Kidney (tissue), 14 donors: ENCODE data around the gene COL21A1. TPM values are rescaled to one million over a fixed set of nuclear protein-coding genes. Genes with fewer than 3 reads are reported as not detected.

Experiments used
- DNase-seq, 5 donors: peaks; one replicate each; pipeline ENCODE4 v3.0.0-alpha.2; 2013 to 2020
- FAIRE-seq: peaks from 2 replicates; lab custom pipeline; 2012; peaks lifted over from hg19 to GRCh38; lab: Jason Lieb, UNC
- H3K27ac ChIP-seq, 2 donors: one replicate each; pipeline ENCODE4 v1.7.0; 2013; ENCODE audit warnings: low read depth in 2 of 2, low read length in 2 of 2, inconsistent platforms in 1 of 2
- H3K27me3 ChIP-seq: one replicate; pipeline ENCODE4 v1.7.1; 2013; ENCODE audit warnings: low read length, inconsistent platforms; ENCODE audit not compliant: control insufficient read depth, insufficient read depth
- H3K36me3 ChIP-seq, 3 donors: one replicate each; pipeline versions ENCODE4 v1.7.0 to v1.7.1; 2013; ENCODE audit warnings: low read length in 3 of 3, control low read depth in 1 of 3, inconsistent platforms in 1 of 3; ENCODE audit not compliant: insufficient read depth in 3 of 3, control insufficient read depth in 2 of 3
- H3K4me1 ChIP-seq, 3 donors: one replicate each; pipeline versions ENCODE4 v1.7.0 to v1.7.1; 2013; ENCODE audit warnings: low read length in 3 of 3, inconsistent platforms in 1 of 3, low read depth in 1 of 3; ENCODE audit not compliant: control insufficient read depth in 2 of 3, insufficient read depth in 2 of 3
- H3K4me3 ChIP-seq, 3 donors: one replicate each; pipeline versions ENCODE4 v1.7.0 to v1.8.1; 2013; ENCODE audit warnings: low read length in 3 of 3, control low read depth in 1 of 3, inconsistent platforms in 1 of 3
- H3K9ac ChIP-seq, 3 donors: one replicate each; pipeline versions ENCODE4 v1.7.0 to v1.7.1; 2013; ENCODE audit warnings: low read length in 3 of 3, control low read depth in 1 of 3, inconsistent platforms in 1 of 3
- H3K9me3 ChIP-seq, 3 donors: one replicate each; pipeline versions ENCODE4 v1.7.0 to v1.7.1; 2013; ENCODE audit warnings: low read length in 3 of 3, control low read depth in 1 of 3, inconsistent platforms in 1 of 3; ENCODE audit not compliant: control insufficient read depth in 2 of 3, insufficient read depth in 1 of 3
- intact Hi-C: fragments of 100-400 bp; cut with DNase I; formaldehyde crosslinking; loops from one replicate; pipeline ENCODE4 v1.11.1; 2022
- polyA plus RNA-seq: library from polyadenylated mRNA; stranded (reverse); fragments of 350-450 nt; fragmentation: Illumina TruSeq; extraction: RNeasy Lipid Tissue Mini Kit (QIAGEN cat#74804); gene quantifications from one replicate; pipeline ENCODE4 v1.2.3, GENCODE V29; 2014; ENCODE audit warnings: low read depth, low replicate concordance; ENCODE audit not compliant: insufficient read depth
- total RNA-seq: library from RNA; stranded (reverse); fragmentation: NEBNext Ultra II Directional; extraction: Animal tissue kit (Norgen Biotek cat#: 25700); gene quantifications from one replicate; pipeline ENCODE4 v1.2.1, GENCODE V29; 2021
- TF ChIP-seq, protein P1 (sequence below): IDR thresholded peaks from 3 replicates; pipeline ENCODE4 v1.5.1; 2012; ENCODE audit warnings: mild to moderate bottlenecking, moderate library complexity, borderline replicate concordance; ENCODE audit not compliant: insufficient read depth; ENCODE audit errors: extremely low read depth
- donor health status: control.
- donor health status: control.
- donor health status: control.
- donor health status: control.
- donor health status: control.
- donor health status: DM: yes; HTN: yes; CAD: no.
- donor health status: Normal renal cell carcinoma (clear cell type).

COL21A1 gene
- total and polyA plus RNA-seq, 2 donors from 2014 or later = 1.6 to 3.1 TPM

DNA sequence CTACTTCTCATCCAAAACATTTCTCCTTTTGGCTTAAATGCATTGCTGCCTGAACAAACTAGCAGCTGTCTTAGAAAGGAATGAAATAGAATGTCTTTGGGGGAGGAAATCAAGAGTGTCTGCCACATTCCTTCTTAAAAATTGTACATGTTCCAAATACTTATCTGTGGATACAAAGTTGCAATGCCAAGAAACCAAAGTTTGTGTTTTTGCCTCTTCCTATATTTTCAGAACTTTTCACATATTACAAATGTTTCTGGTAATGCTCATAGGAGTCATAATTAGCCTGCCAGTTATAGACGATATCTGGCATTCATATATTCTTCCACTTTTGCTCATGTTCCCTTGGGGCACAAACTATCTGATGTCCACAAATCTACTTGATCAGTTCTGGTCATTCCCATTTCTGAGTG is 206.5 kb downstream of the COL21A1 start:
- H3K9me3 ChIP-seq = no peaks in the 10 kb centered on the region
- no peaks in the 10 kb centered on the region for H3K27me3 ChIP-seq
- TF ChIP-seq, protein P1, sequence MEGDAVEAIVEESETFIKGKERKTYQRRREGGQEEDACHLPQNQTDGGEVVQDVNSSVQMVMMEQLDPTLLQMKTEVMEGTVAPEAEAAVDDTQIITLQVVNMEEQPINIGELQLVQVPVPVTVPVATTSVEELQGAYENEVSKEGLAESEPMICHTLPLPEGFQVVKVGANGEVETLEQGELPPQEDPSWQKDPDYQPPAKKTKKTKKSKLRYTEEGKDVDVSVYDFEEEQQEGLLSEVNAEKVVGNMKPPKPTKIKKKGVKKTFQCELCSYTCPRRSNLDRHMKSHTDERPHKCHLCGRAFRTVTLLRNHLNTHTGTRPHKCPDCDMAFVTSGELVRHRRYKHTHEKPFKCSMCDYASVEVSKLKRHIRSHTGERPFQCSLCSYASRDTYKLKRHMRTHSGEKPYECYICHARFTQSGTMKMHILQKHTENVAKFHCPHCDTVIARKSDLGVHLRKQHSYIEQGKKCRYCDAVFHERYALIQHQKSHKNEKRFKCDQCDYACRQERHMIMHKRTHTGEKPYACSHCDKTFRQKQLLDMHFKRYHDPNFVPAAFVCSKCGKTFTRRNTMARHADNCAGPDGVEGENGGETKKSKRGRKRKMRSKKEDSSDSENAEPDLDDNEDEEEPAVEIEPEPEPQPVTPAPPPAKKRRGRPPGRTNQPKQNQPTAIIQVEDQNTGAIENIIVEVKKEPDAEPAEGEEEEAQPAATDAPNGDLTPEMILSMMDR = no peak
- H3K36me3 ChIP-seq = no peaks in the 10 kb centered on the region
- H3K4me3 ChIP-seq = no peak overlapping the region
- H3K27ac ChIP-seq = no peak overlapping the region
- DNase-seq = no peak
- H3K4me1 ChIP-seq = no peaks in the 10 kb centered on the region
- no peak for FAIRE-seq
- intact Hi-C loops = no loop called here
- H3K9ac ChIP-seq = no peak overlapping the region

DNA sequence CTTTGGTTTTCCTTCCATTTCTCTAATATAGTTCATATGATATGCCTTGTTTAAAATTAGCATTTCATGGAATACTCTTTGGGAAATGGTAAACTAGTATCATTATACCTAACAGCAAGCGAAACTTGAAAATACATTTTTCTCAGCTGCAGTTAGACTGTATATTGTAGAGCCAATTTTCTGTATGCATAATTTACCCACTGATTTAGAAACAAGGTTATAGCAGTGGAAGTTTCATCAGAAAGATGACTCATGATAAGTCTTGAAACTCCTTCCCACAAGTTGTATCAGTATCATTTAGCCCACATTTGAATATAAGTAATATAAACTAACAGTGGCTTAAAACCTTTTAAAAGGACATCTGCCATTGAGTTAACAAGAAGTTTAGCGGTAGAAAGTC is 207.2 kb downstream of the COL21A1 start:
- Histone ChIP-seq H3K36me3 (no peaks in the 10 kb centered on the region), H3K27me3 (no peaks in the 10 kb centered on the region), H3K4me1 (no peaks in the 10 kb centered on the region), H3K9ac (no peak overlapping the region), H3K9me3 (no peaks in the 10 kb centered on the region), H3K4me3 (no peak overlapping the region), H3K27ac (no peak overlapping the region)
- TF ChIP-seq, protein P1 = no peak
- FAIRE-seq = no peak
- intact Hi-C loops = no loop called here
- no peak for DNase-seq

DNA sequence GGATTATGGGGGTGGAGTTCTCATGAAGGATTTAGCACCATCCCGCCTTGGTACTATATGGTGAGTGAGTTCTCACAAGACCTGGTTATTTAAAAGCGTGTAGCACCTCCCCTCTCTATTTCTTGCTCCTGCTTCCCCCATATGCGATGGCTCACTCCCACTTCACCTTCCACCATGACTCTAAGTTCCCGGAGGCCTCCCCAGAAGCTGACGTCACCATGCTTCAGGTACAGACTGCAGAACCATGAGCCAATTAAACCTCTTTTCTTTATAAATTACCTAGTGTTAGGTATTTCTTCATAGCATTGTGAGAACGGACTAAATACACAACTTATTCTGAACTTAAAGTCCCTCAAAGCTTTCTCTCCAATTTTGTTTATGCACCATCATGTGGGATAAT is 208.6 kb downstream of the COL21A1 start:
- no peaks in the 10 kb centered on the region for H3K27me3 ChIP-seq
- intact Hi-C loops = no loop called here
- no peaks in the 10 kb centered on the region for H3K9me3 ChIP-seq
- no peak overlapping the region for H3K4me3 ChIP-seq
- DNase-seq (no peak), FAIRE-seq (no peak)
- H3K9ac ChIP-seq = no peak overlapping the region
- H3K36me3 ChIP-seq = no peaks in the 10 kb centered on the region
- no peak overlapping the region for H3K27ac ChIP-seq
- TF ChIP-seq, protein P1 = no peak
- H3K4me1 ChIP-seq = no peaks in the 10 kb centered on the region

DNA sequence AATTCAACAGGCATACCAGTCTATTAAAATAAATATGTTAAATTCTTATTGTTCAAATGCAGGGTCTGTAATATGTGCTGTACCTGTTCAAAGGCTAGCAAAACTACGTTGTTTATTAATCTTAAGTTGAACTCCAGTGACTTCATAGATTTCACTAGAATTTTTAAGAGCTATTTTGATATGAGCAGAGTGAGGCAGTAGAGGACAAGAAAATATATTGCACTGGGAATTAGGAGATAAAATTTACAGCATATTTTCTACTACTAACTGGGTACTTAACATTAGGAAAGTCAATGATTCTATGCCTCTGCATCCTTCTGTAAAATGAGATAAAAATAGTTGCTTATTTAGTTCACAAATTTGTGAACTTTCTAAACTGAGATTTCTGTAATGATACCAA is 209.8 kb downstream of the COL21A1 start:
- DNase-seq (no peak), FAIRE-seq (no peak)
- H3K9me3 ChIP-seq = no peaks in the 10 kb centered on the region
- no peak overlapping the region for H3K4me3 ChIP-seq
- no peaks in the 10 kb centered on the region for H3K4me1 ChIP-seq
- H3K9ac ChIP-seq = no peak overlapping the region
- no peaks in the 10 kb centered on the region for H3K27me3 ChIP-seq
- H3K36me3 ChIP-seq = no peaks in the 10 kb centered on the region
- TF ChIP-seq, protein P1 = no peak
- intact Hi-C loops = no loop called here
- H3K27ac ChIP-seq = no peak overlapping the region
